ENCODE data around the gene SMIM35.

Gene SMIM35

GRCh38 chr11:118086913-118087768, at the start of gene SMIM35:
Gene SMIM35, minus strand, starts transcription at chr11:118086963. Its CDS starts 206 bp downstream, at chr11:118086757.
- FAIRE-seq = no peak
- DNase-seq (ENCODE audit: extremely low spot score, insufficient read length, low read depth) = no peak

GRCh38 chr11:118136341-118136740, 49.6 kb upstream of the SMIM35 start:
- DNase-seq (ENCODE audit: extremely low spot score, insufficient read length, low read depth) (no peak), FAIRE-seq (no peak)

DNA sequence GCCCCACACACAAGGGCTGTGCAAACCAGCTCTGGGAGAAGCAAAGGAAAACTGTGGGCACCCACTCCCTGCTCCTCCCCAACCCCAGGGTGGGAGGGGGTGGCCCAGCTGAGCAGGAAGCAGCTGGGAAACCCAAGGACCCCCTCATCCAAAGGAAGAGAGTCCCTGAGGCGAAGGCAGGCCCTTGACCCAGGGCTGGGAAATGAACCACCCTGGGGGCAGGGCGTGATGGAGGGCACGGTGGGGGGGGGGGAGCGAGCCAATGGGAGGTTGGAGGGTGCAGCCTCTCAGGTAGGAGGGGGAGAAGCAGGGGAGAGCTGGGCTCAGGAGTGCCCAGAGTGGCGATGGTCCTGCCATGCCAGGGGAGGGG, 49.0 kb upstream of the SMIM35 start:
- no peak for FAIRE-seq
- no peak for DNase-seq (ENCODE audit: extremely low spot score, insufficient read length, low read depth)

GRCh38 chr11:118135051-118135795, 48.5 kb upstream of the SMIM35 start:
- DNase-seq (ENCODE audit: extremely low spot score, insufficient read length, low read depth) = no peak
- FAIRE-seq = no peak

- FAIRE-seq (no peak), DNase-seq (ENCODE audit: extremely low spot score, insufficient read length, low read depth) (no peak)
Measured at GRCh38 chr11:118133816-118134215, 47.1 kb upstream of the SMIM35 start.

GRCh38 chr11:118132385-118133151, 45.8 kb upstream of the SMIM35 start:
- no peak for FAIRE-seq

GRCh38 chr11:118129471-118130172, 42.9 kb upstream of the SMIM35 start:
- DNase-seq (ENCODE audit: extremely low spot score, insufficient read length, low read depth) (no peak), FAIRE-seq (no peak)

More at GRCh38 chr11:118132385-118133151, 45.8 kb upstream of the SMIM35 start:
- DNase-seq (ENCODE audit: extremely low spot score, insufficient read length, low read depth) = no peak

DNA sequence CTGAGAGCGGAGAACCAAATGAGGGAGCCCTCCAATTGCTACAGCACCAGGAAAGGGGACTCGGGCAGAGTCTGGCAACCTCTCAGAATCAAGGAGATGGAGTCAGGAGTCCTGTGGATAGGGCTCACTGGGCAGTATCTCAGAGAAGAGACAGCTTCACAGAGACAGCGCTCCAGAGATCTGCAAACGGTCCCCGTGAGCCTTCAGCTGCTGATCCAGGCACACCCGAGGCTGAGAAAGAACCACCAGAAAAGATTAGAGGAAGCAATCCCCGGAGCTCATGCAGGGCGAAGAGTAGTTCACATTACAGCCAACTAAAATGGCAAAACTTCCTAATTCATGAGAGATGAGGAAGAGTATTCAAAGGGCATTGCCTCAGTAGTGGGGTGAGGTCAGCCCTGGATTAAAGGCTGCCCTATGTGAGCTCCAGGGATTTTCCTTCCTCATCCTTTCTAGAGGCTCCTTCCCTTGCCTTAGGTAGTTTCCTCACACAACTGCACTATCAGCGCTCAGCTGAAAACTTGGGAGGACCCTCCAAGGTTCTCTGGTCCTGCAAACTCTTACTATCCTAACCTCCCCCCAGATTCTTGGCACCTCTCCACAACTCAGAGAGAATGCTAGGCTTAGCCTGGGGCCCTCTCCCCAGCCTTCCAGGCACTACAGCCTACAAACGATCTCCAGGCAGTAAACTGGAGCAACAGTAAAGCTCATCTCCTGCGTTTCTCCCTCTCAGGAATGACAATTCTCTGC, 42.1 kb upstream of the SMIM35 start:
- DNase-seq (ENCODE audit: extremely low spot score, insufficient read length, low read depth) = no peak
- FAIRE-seq = no peak

DNA sequence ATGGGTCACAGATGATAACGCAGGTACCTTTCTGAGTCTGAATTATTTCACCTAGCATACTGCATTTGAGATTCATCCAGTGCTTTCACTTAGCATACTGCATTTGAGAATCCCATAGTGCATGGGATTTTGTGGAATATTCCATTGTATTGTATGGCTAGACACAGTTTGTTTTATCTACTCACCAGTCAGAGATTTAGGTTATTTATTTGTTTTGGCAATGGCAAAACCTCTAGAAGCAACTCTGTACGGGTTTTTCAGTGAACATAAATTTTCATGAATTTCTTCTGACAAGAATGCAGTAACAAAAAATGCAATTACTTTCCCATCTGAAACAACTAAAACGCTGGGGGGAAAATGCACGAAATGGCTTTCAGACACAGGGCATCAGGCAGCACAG, 41.5 kb upstream of the SMIM35 start:
- DNase-seq (ENCODE audit: extremely low spot score, insufficient read length, low read depth) (no peak), FAIRE-seq (no peak)

DNA sequence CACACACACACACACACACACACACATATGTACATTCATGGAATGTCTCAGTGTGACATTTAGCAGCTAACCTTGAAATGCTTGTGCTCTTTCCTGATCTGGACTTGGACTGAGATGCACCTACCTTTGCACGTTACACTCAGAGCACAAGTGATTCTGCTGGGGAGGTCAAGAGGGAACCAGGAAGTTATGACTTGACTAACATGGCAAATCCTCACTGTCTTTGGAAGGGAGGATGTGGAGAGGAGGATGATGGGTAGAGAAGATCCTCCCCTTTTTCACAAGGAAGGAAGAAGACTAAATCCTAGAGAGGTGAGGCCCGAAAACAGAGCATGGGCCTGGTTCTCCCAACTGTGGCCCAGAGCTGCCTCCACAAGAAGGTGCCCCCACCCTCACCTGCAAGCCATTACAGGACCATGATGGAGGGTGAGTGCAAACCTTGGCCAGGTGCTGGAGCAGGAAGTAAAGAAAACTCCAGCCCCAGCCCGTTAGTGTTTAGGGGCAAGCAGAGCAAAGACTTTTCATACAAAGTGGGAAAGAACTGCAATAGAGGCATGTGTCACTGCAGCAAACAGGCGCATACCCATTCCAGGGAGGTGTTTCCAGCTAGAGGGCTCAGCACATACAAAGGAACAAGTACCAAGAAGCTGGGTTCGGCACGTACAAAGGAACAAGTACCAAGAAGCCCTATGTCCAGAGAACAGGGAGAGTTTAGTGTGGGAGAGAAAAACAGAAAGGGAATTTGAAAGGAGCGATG, 39.5 kb upstream of the SMIM35 start:
- FAIRE-seq (no peak), DNase-seq (ENCODE audit: extremely low spot score, insufficient read length, low read depth) (no peak)

GRCh38 chr11:118124929-118125535, 38.3 kb upstream of the SMIM35 start:
- no peak for FAIRE-seq
- DNase-seq (ENCODE audit: extremely low spot score, insufficient read length, low read depth) = no peak

GRCh38 chr11:118120793-118121192, 34.0 kb upstream of the SMIM35 start:
- DNase-seq (ENCODE audit: extremely low spot score, insufficient read length, low read depth) (no peak), FAIRE-seq (no peak)

- FAIRE-seq = peak; percentile 86
Measured at GRCh38 chr11:118117790-118118601, 31.2 kb upstream of the SMIM35 start.

DNA sequence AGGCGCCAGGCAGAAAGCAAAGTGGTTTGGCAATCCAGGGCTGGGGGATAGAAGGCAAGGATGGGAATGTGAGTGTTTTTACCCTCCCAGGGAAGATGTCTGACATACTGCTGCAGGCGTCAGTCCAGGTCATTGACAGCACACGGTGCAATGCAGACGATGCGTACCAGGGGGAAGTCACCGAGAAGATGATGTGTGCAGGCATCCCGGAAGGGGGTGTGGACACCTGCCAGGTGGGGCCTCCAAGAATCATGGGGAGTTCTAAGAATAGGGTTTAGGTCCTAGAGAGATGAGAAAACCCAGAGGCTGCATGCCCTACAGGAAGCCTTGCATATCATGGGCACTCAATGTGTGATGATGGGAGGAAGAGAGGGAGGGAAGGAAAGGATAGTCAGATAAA, 28.3 kb upstream of the SMIM35 start:
- DNase-seq (ENCODE audit: extremely low spot score, insufficient read length, low read depth) (no peak), FAIRE-seq (no peak)

More at GRCh38 chr11:118117790-118118601, 31.2 kb upstream of the SMIM35 start:
- no peak for DNase-seq (ENCODE audit: extremely low spot score, insufficient read length, low read depth)

DNA sequence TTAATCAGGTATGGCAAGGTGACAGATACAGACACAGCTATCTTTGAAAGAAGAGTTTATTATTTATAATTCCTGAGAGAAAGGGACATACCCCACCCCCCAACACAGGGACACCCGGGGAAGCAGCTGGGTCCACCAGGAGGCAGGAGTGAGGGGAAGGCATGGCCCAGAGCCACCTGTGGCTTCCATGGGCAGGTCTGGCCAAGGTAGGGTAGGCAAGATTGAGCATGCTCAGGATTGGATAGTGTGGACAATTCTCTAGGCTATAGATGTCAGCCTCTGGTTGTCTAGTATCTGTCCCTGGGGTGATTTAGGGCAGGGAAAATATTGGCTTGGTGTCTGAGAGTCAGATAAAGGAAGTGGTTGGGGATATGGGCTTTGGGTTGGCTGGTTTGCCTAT, 27.5 kb upstream of the SMIM35 start:
- DNase-seq (ENCODE audit: extremely low spot score, insufficient read length, low read depth) (no peak), FAIRE-seq (no peak)

DNA sequence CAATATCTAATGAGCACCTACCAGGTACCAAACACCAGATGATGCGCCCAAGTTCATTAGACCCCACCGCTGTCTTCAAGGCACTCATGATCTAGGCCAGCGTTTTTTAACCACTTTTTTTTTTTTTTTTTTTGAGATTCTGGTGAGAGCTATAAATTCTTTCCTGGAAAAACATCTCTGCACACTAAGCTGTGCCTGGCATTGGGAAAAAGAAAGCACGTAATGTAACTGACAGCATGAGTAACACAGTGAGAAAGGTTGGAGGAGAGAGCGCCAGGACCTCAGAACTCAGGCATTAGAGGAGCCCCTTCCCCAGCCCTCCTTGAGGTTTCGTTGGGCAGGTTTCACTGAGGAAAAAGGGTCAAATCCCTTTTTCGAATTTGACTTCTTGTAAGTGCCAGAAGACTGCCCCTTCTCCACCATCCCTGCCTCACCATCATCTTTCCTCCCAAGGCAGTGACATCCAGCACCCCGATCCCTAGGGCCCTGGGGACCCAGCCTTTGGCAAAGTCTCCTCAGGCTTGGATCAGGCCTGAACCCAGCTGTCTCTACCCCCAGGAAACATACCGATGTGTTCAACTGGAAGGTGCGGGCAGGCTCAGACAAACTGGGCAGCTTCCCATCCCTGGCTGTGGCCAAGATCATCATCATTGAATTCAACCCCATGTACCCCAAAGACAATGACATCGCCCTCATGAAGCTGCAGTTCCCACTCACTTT, 26.1 kb upstream of the SMIM35 start:
- DNase-seq (ENCODE audit: extremely low spot score, insufficient read length, low read depth) (no peak), FAIRE-seq (no peak)

GRCh38 chr11:118111744-118112035, 24.9 kb upstream of the SMIM35 start:
- DNase-seq (ENCODE audit: extremely low spot score, insufficient read length, low read depth) = no peak
- FAIRE-seq = no peak

Data from GM18507 (cell line).